ENCODE results near the gene SLC2A10. TPM values are rescaled to one million over a fixed set of nuclear protein-coding genes. Genes with fewer than 3 reads are reported as not detected.
A peak's percentile ranks its signal among the peaks of the same experiment; 100 is the strongest.

The SLC2A10 gene
- total and polyA plus RNA-seq, 2 experiments from 2014 or later: 4.9 to 14.6 TPM

DNA sequence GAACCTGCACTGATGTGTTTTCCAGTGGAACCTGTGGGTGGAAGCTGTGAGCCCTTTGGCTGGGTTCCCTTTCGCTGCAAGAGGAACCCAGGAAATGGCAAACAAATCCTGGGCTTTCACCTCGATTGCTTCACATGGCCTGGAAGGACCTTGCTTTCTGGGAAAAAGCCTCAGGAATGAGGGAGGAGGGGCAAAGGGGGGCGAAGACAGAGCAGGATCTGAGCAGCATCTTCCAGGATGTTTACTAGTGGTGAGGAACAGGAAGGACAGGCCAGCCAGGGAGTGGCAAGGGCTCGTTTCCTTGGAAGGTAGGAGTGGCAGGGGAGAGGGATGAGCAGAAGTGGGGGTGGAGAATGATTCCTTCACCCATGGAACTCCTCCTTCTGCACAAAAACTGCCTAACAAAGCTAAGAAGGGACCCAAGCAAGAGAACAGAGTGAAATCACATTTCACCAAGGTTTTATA is 5.9 kb downstream of the SLC2A10 start (continued):
- TF ChIP-seq, protein P1, sequence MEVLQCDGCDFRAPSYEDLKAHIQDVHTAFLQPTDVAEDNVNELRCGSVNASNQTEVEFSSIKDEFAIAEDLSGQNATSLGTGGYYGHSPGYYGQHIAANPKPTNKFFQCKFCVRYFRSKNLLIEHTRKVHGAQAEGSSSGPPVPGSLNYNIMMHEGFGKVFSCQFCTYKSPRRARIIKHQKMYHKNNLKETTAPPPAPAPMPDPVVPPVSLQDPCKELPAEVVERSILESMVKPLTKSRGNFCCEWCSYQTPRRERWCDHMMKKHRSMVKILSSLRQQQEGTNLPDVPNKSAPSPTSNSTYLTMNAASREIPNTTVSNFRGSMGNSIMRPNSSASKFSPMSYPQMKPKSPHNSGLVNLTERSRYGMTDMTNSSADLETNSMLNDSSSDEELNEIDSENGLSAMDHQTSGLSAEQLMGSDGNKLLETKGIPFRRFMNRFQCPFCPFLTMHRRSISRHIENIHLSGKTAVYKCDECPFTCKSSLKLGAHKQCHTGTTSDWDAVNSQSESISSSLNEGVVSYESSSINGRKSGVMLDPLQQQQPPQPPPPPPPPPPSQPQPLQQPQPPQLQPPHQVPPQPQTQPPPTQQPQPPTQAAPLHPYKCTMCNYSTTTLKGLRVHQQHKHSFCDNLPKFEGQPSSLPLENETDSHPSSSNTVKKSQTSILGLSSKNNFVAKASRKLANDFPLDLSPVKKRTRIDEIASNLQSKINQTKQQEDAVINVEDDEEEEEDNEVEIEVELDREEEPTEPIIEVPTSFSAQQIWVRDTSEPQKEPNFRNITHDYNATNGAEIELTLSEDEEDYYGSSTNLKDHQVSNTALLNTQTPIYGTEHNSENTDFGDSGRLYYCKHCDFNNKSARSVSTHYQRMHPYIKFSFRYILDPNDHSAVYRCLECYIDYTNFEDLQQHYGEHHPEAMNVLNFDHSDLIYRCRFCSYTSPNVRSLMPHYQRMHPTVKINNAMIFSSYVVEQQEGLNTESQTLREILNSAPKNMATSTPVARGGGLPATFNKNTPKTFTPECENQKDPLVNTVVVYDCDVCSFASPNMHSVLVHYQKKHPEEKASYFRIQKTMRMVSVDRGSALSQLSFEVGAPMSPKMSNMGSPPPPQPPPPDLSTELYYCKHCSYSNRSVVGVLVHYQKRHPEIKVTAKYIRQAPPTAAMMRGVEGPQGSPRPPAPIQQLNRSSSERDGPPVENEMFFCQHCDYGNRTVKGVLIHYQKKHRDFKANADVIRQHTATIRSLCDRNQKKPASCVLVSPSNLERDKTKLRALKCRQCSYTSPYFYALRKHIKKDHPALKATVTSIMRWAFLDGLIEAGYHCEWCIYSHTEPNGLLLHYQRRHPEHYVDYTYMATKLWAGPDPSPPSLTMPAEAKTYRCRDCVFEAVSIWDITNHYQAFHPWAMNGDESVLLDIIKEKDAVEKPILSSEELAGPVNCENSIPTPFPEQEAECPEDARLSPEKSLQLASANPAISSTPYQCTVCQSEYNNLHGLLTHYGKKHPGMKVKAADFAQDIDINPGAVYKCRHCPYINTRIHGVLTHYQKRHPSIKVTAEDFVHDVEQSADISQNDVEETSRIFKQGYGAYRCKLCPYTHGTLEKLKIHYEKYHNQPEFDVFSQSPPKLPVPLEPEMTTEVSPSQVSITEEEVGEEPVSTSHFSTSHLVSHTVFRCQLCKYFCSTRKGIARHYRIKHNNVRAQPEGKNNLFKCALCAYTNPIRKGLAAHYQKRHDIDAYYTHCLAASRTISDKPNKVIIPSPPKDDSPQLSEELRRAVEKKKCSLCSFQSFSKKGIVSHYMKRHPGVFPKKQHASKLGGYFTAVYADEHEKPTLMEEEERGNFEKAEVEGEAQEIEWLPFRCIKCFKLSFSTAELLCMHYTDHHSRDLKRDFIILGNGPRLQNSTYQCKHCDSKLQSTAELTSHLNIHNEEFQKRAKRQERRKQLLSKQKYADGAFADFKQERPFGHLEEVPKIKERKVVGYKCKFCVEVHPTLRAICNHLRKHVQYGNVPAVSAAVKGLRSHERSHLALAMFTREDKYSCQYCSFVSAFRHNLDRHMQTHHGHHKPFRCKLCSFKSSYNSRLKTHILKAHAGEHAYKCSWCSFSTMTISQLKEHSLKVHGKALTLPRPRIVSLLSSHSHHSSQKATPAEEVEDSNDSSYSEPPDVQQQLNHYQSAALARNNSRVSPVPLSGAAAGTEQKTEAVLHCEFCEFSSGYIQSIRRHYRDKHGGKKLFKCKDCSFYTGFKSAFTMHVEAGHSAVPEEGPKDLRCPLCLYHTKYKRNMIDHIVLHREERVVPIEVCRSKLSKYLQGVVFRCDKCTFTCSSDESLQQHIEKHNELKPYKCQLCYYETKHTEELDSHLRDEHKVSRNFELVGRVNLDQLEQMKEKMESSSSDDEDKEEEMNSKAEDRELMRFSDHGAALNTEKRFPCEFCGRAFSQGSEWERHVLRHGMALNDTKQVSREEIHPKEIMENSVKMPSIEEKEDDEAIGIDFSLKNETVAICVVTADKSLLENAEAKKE (CRISPR knock-in tag; IDR thresholded peaks at IDR 0.05): 0 out of 2 replicates have a peak, but pooled peaks have one; percentile 28
- TF ChIP-seq CREB1 (CRISPR knock-in tag; IDR thresholded peaks at IDR 0.05; ENCODE audit: low read depth) (0 out of 2 replicates have a peak, but pooled peaks have one; percentile 20), EZH2phosphoT487 (IDR thresholded peaks at IDR 0.05; ENCODE audit: unreplicated experiment) (no peak), ZNF114 (CRISPR knock-in tag; IDR thresholded peaks at IDR 0.05) (no peak), POLR2AphosphoS5 (IDR thresholded peaks at IDR 0.05; ENCODE audit: low read depth) (no peak), NANOG (IDR thresholded peaks at IDR 0.05; ENCODE audit: borderline replicate concordance) (no peak), JUNB (IDR thresholded peaks at IDR 0.05; ENCODE audit: unreplicated experiment) (no peak), ZNF331 (CRISPR knock-in tag; IDR thresholded peaks at IDR 0.05; ENCODE audit: low read depth) (no peak), EZH2 (IDR thresholded peaks at IDR 0.05; ENCODE audit: low read depth, unreplicated experiment) (no peak)
- TF ChIP-seq, protein P2, sequence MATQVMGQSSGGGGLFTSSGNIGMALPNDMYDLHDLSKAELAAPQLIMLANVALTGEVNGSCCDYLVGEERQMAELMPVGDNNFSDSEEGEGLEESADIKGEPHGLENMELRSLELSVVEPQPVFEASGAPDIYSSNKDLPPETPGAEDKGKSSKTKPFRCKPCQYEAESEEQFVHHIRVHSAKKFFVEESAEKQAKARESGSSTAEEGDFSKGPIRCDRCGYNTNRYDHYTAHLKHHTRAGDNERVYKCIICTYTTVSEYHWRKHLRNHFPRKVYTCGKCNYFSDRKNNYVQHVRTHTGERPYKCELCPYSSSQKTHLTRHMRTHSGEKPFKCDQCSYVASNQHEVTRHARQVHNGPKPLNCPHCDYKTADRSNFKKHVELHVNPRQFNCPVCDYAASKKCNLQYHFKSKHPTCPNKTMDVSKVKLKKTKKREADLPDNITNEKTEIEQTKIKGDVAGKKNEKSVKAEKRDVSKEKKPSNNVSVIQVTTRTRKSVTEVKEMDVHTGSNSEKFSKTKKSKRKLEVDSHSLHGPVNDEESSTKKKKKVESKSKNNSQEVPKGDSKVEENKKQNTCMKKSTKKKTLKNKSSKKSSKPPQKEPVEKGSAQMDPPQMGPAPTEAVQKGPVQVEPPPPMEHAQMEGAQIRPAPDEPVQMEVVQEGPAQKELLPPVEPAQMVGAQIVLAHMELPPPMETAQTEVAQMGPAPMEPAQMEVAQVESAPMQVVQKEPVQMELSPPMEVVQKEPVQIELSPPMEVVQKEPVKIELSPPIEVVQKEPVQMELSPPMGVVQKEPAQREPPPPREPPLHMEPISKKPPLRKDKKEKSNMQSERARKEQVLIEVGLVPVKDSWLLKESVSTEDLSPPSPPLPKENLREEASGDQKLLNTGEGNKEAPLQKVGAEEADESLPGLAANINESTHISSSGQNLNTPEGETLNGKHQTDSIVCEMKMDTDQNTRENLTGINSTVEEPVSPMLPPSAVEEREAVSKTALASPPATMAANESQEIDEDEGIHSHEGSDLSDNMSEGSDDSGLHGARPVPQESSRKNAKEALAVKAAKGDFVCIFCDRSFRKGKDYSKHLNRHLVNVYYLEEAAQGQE (IDR thresholded peaks at IDR 0.05; ENCODE audit: unreplicated experiment): no peak
- TF ChIP-seq, protein P3, sequence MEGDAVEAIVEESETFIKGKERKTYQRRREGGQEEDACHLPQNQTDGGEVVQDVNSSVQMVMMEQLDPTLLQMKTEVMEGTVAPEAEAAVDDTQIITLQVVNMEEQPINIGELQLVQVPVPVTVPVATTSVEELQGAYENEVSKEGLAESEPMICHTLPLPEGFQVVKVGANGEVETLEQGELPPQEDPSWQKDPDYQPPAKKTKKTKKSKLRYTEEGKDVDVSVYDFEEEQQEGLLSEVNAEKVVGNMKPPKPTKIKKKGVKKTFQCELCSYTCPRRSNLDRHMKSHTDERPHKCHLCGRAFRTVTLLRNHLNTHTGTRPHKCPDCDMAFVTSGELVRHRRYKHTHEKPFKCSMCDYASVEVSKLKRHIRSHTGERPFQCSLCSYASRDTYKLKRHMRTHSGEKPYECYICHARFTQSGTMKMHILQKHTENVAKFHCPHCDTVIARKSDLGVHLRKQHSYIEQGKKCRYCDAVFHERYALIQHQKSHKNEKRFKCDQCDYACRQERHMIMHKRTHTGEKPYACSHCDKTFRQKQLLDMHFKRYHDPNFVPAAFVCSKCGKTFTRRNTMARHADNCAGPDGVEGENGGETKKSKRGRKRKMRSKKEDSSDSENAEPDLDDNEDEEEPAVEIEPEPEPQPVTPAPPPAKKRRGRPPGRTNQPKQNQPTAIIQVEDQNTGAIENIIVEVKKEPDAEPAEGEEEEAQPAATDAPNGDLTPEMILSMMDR (conservative IDR thresholded peaks at IDR 0.05; ENCODE audit: low read depth in 2 of 2): peak in 1 of 2 experiments; percentile 27; a peak in 1 of 4 replicates
- TF ChIP-seq, protein P4, sequence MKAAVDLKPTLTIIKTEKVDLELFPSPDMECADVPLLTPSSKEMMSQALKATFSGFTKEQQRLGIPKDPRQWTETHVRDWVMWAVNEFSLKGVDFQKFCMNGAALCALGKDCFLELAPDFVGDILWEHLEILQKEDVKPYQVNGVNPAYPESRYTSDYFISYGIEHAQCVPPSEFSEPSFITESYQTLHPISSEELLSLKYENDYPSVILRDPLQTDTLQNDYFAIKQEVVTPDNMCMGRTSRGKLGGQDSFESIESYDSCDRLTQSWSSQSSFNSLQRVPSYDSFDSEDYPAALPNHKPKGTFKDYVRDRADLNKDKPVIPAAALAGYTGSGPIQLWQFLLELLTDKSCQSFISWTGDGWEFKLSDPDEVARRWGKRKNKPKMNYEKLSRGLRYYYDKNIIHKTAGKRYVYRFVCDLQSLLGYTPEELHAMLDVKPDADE (IDR thresholded peaks at IDR 0.05): no peak

Data from GM23338 (cell line).